H1 (cell line): ENCODE results near the gene CEP126.

Experiments used
- EZH2 ChIP-seq: fragments of 200-600 bp; sonication (generic); IDR thresholded peaks from 2 replicates; pipeline ENCODE4 v1.7.1; 2012; ENCODE audit warnings: low read depth, mild to moderate bottlenecking, moderate library complexity, low read length, inconsistent platforms; ENCODE audit not compliant: severe bottlenecking
- HDAC6 ChIP-seq: IDR thresholded peaks from one replicate; pipeline ENCODE4 v1.7.1; 2012; ENCODE audit warnings: low read depth, mild to moderate bottlenecking, inconsistent platforms, low read length, moderate library complexity
- TF ChIP-seq, protein P1 (sequence below): IDR thresholded peaks from 2 replicates; pipeline ENCODE4 v1.6.1; 2011; ENCODE audit warnings: low read length, improper control_type of control experiment
- TF ChIP-seq, protein P2 (sequence below): IDR thresholded peaks from 2 replicates; pipeline ENCODE4 v1.6.1; 2012; ENCODE audit warnings: low read length, inconsistent platforms

DNA sequence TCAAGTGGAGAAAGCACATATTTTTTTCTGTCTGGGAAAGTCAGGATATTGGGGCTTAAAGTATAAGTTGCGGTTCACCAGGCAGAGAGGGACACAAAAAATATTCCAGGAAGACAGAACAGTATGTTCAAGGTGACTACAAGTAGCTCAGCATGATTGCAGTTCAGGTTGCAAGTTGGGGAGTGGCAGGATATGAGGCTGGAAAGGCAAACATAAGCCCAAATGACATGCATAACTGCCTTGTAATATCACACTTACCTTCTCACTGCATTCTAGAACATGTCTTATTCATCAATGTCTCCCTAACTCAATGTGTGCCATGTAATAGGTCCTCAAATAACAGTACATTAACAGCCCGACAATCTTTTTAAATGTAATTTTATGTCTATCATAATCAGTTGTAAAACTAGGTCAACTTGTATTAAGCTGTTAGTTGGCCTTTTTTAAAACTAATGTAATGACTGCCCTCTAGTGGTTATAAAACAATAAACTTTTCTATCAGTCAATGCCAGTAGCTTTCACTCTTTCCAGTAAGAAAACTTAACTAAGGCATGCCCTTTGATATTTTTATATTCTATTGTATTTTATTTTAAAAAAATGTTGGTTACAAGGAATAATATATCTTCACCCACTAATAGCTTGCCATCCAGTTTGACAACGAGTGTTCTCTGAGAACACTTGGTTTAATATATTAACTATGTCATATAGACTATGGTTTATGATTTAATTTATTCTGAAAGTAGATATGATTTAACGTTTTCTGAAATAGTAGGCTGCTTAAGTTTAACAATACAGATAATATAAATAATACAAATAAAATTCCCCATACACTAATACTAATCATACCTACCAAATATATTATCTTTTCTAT is 93.0 kb downstream of the CEP126 start:
- TF ChIP-seq, protein P1, sequence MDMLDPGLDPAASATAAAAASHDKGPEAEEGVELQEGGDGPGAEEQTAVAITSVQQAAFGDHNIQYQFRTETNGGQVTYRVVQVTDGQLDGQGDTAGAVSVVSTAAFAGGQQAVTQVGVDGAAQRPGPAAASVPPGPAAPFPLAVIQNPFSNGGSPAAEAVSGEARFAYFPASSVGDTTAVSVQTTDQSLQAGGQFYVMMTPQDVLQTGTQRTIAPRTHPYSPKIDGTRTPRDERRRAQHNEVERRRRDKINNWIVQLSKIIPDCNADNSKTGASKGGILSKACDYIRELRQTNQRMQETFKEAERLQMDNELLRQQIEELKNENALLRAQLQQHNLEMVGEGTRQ, result no peak
- TF ChIP-seq EZH2, result no peak
- no peak for TF ChIP-seq HDAC6
- TF ChIP-seq, protein P2, sequence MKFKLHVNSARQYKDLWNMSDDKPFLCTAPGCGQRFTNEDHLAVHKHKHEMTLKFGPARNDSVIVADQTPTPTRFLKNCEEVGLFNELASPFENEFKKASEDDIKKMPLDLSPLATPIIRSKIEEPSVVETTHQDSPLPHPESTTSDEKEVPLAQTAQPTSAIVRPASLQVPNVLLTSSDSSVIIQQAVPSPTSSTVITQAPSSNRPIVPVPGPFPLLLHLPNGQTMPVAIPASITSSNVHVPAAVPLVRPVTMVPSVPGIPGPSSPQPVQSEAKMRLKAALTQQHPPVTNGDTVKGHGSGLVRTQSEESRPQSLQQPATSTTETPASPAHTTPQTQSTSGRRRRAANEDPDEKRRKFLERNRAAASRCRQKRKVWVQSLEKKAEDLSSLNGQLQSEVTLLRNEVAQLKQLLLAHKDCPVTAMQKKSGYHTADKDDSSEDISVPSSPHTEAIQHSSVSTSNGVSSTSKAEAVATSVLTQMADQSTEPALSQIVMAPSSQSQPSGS, result no peak
